NK-92 (cell line): ENCODE data around the gene FAM181A.

Source experiments
- DNase-seq: peaks from one replicate; lab custom pipeline; 2025; ENCODE audit not compliant: unreplicated experiment; lab: John Stamatoyannopoulos, UW

The FAM181A gene

DNA sequence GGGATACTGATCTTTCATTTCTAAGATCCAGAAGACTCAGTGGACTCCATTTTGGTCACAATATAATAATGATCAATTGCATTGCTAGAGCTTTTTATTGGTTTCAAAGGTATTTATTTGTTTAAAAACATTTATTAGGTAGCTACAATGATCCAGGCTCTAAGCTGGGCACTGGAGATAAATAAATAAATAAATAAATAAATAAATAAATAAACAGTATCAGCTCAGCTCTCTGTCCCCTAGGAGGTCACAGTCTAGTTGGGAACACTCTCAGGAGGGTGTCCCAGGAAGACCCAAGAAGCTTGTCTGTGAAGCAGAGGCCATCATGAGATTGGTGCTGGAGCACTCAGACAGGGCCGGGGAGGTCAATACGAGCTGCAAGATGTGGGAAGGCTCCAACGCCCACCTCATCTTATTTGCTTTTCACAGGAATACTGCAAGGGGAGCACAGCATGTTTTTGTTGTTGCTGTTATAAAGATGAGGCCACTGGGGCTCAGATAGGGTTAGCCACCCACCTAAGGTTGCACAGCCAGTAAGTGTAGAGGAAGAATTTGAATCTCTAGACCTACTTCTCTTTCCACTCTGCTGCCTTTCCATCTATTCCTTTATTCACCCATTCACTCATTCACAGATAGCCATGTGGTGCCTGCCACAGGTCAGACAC is 33.8 kb downstream of the FAM181A start:
- DNase-seq, result no peak

- no peak for DNase-seq
Observed at GRCh38 chr14:93961620-93962019, 34.5 kb downstream of the FAM181A start.

GRCh38 chr14:93962701-93963601 is 35.8 kb downstream of the FAM181A start:
- no peak for DNase-seq

DNA sequence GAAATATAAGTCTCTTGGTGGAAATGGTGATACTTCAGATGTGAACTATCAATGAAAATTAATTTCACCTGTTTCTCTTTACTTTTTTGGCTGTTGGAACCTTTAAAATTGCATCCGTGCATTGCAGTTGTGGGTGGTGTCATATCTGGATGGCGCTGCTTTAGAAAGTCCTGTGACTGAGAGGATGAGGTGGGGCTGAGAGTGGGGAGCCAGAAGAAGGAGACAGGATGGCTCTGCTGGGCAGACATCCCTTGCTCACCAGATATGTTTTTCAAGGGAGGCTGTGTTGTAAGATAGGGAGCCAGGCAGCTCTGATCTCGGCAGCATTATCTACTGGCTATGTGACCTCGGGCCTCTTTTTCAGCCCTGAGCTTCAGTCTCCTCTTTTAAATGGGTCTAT is 36.5 kb downstream of the FAM181A start:
- no peak for DNase-seq

DNA sequence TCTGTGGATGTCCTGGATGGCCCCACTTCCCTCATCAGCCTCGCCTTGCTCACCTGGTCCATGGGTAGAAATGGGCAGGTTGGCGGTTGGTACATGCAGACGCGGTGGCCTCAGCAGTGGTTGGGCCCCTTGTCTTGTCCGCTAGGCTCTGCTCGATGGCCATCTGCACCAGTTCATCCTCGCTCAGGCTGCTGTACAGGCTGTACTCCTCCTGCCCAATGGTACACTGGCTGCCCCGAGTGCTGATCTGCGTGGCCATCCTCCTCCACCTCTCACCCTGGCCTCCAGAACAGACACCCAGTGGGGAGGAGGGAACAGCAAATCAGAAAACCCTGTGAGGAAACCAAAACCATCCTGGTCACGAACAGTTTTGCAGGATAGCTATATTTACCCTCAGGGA is 37.1 kb downstream of the FAM181A start:
- no peak for DNase-seq

DNA sequence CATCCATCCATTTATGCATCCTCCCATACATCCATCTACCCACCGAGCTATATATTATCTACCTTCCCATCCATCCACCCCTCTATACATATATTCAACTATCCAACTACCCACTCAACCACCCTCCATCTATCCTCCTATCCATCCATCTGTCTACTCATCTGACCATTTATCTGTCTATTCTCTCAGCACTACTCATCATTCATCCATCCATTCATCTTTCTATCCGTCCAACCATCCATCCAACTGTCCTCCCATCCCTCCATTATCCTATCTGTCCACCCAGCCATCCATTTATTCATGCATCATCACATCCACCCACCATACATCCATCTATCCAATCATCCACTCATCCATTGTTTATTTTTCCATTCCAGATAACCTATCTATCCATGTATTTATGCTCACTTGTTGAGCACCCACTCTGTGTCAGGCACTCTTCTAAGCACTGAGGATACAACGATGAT is 37.7 kb downstream of the FAM181A start:
- DNase-seq, result no peak

DNA sequence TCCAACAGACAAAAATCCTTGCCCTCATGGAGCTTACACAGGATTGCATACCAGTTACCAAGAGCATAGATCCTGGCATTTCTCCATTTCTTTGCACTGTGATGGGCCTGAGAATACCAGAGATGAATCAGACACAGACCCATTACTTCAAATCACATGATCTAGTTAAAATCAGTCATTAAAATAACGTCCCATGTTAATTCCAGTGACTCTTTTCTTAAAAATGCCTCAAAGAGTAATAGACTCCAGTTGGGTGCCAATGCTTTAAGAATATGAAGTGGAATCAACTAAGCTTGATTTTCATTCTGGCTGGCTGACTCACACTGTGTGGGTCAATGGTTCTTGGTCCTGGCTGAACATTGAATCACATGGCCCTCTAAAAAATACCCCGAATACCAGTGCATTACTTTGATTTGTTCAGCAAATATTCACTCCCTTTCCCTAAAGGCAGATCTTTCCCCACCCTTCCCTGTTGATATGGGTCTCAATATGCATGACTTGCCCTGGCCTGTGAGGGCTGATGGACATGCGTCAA is 38.2 kb downstream of the FAM181A start:
- no peak for DNase-seq

DNA sequence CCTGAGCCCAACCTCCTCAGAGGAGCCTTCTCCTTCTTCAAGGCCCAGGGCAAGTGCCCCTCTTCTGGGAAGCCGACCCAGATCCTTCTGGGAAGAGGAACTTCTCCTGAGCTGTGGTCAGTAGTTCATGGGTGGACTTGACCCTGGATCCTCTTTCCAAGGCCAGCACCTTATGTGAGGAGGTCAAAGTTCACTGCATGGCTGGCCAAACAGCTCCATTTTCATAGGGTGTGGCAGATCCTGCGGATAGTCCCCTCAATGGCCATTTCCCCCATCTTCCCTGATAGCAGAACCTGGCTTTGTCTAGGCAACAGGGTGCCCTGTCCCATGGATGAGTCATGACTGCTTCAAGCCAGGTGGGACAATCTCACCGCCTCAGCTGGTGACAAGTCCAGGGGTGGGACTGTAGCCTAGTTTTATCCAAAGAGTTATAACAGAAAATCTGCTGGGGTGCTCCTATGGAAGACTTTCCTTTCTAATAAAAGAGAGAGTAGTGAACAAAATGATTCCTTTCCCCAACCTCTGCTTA is 38.9 kb downstream of the FAM181A start:
- no peak for DNase-seq

- no peak for DNase-seq
Observed at GRCh38 chr14:93967637-93968250, 40.6 kb downstream of the FAM181A start.

- no peak for DNase-seq
Observed at GRCh38 chr14:93969082-93969828, 42.1 kb downstream of the FAM181A start.

DNA sequence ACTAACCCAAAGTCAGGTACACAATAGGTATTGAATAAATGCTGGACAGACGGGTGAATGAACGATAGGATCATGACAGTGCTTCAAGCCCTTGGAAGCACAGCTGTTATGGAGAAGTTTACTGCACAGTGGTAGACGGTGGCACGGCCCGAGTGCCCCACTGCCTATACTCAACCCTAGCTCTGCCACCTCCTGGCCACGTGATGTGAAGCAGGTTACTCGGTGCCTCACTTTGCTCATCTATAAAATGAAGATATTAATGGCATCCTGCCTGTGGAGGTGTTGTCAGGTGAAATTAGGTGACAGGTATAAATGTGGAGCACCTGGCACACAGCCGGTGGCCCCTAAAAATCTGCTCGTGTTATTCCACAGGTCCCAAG is 43.4 kb downstream of the FAM181A start:
- DNase-seq, result no peak

DNA sequence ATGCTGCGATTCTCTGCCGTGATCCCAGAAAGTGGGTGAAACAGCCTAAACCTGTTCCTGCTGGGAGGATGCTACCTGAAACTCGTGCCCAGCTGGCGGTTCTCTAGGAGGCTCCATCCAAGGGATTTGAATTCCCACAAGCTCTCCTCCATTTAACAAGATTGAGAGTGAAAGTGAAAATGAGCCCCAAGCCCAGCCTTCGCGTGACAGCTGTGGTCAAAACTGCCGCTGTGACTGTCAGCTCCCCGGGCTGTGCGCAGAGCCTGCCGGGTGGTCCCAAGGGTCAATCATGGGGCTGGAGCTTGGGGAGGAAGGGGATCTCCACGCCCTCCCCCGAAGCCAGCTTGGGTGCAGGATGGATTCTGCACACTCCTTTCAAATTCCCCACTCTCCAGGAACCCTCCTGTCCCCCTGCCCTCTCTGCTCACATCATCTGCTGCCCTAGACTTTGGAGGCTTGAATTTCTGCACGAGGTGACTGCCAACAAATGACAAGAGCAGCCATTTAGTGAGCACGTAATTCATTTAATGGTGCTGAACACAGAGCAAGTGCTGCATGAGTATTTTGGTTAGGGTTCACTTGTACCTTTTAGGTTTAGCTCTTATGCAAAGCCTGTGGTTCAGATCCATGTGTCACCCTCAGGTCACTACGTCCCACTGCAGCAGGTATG is 44.0 kb downstream of the FAM181A start:
- no peak for DNase-seq

GRCh38 chr14:93971635-93972027 is 44.5 kb downstream of the FAM181A start:
- DNase-seq, result no peak

DNA sequence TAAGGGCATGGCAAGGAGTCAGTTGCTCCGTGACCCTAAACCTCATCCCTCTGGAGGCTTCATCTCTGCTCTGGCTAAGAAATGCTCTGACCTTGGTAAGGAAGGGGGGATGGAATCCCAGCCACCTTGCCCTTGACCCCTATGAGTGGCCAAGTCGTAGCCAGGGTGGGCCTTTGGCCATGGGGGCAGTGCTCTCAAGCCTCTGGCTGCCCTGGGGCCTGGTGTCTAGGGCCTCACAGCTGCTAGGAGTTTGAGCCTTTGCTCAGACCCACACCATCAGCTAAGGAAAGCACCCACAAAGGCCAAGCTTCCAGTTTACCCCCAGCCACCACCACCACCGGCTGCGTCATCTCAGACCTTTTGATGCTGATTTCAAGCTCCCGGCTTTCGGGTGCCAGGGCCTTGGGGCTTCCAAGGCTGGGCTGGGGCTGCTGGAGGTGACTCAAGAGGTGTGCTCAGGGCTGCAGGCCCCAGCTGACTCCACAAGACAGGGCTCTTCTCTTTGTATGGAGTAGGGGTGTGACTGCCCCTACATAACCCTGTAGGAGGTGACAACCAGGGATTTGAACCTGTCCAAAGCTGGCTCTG is 45.6 kb downstream of the FAM181A start:
- no peak for DNase-seq

DNA sequence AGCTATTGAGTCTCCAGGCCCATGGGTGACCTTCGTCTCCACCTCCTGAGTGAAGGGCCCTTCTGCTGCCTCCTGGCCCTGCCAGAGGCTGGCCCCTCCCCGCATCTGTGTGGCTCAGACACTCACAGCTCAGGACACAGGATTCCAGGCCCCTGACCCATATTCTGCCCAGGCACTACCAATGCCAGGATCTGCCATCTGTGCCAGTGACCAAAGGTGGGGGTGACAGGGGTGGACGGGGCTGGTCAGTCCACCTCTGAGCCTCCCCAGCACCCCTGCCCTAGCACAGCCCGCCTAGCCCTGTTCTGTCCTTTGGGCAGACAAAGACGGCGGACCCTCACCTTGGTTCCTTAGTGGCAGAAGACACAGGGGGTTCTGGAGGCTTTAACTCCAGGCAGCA is 46.5 kb downstream of the FAM181A start:
- DNase-seq, result no peak

- no peak for DNase-seq
Observed at GRCh38 chr14:93974299-93974698, 47.2 kb downstream of the FAM181A start.

DNA sequence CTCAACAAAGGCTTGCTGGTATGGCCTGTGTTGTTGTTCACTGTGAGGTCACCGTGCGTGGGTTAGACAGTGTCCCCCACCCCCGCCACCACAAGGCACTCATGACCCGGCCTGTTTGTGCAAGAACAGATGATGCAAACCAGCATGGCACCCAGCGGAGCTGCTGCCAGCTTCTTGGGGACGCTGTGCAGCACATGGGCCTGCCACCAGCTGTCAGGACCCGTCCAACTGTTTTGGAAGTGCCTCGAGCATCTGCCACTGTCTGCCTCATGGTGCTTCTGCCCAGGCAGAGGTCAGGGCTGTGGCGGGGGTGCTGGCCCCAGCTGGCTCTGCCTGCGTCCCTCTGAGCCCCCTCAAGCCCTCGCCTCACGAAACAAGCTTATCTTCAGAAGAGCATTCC is 47.7 kb downstream of the FAM181A start:
- DNase-seq, result no peak

GRCh38 chr14:93975791-93976476 is 48.8 kb downstream of the FAM181A start:
- no peak for DNase-seq

- no peak for DNase-seq
Observed at GRCh38 chr14:93976477-93977057, 49.4 kb downstream of the FAM181A start, which contains the start of gene ASB2. TSS of gene ASB2 (minus strand) at chr14:93976570. CDS start at chr14:93964539, 12,031 bp downstream.
